Measurements from ENCODE around the gene ZMYND15.

DNA sequence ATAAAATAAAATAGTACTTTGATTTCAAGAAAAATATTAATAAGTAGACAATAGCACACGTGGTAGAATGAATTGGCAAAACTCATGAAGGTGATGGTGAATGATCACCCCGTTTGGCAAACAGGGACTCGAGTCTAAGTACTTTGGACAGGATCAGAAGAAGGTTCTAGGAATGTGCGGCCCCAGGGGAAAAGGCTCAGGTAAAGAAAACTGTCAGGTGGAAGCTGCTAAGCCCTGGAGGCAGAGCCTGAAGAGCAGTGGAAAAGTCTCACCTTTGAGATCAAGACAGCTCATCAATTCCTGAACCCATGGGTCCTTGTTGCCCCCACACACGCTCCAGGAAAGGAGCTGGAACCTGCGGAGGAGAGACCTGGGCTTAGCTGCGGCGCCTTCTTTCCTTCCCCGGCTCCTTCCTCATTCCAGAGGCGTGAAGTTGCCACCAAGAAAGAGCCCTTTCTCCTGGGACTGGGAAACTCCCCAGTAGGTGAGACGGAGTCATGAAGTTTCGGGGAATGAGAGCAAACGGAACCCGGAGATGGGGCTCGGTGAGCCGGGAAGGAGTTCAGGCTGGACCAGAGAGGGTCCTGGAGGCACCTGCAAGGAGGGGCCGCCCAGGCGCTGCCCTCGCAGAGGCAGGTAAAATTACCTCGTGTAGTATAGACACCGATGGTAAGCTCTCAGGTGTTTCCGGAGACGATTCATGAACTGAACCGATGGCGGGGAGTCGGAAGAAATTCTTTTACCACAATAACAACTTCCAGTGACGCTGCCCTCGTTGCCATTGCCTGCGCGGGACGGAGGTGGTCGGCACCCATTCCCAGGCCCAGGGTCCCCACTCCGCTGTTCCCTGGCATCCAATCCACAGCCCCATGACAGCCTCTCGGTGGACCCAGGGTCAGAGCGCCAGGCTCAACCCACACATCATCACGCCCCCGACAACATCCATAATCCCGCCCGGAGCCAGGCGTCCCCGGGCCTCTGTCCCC is 1.2 kb upstream of the ZMYND15 start:
- no peak for TF ChIP-seq POLR2AphosphoS5 (IDR thresholded peaks at IDR 0.05; ENCODE audit: low read depth, low read length)
- no peak for TF ChIP-seq TAF1 (IDR thresholded peaks at IDR 0.05; ENCODE audit: borderline replicate concordance, low read depth, low read length)
- no peak for TF ChIP-seq POLR2A (IDR thresholded peaks at IDR 0.05; ENCODE audit: low read depth, low read length)
